GM21529 (cell line): ENCODE measurements around the gene TOMM20.
"Not testable (repeated sequence)": the region's sequence is repeated elsewhere in the genome, so short reads cannot be mapped to it uniquely, and the experiment has no call there.

ENCODE experiments used
- ATAC-seq: cut with Tn5 transposase; IDR thresholded peaks from one replicate; pipeline ENCODE4 v1.9.1; 2021; ENCODE audit not compliant: unreplicated experiment

Gene TOMM20

GRCh38 chr1:235102993-235103411 lies 25.6 kb downstream of the TOMM20 start:
- ATAC-seq: no peak

- no peak for ATAC-seq
Observed at GRCh38 chr1:235102259-235102582, 26.4 kb downstream of the TOMM20 start.

GRCh38 chr1:235101558-235102258 lies 26.9 kb downstream of the TOMM20 start:
- ATAC-seq: no peak

- no peak for ATAC-seq
Observed at GRCh38 chr1:235100194-235100772, 28.4 kb downstream of the TOMM20 start.

- no peak for ATAC-seq
Observed at GRCh38 chr1:235098991-235099390, 29.6 kb downstream of the TOMM20 start.

GRCh38 chr1:235098547-235098946 lies 30.1 kb downstream of the TOMM20 start:
- ATAC-seq: no peak

GRCh38 chr1:235097501-235097900 lies 31.1 kb downstream of the TOMM20 start:
- not testable (repeated sequence) for ATAC-seq

- no peak for ATAC-seq
Observed at GRCh38 chr1:235095938-235096562, 32.6 kb downstream of the TOMM20 start.

- ATAC-seq: no peak
Observed at GRCh38 chr1:235093696-235094592, 34.7 kb downstream of the TOMM20 start.

GRCh38 chr1:235093013-235093695 lies 35.5 kb downstream of the TOMM20 start:
- ATAC-seq: no peak

GRCh38 chr1:235092415-235092814 lies 36.2 kb downstream of the TOMM20 start:
- ATAC-seq: not testable (repeated sequence)

GRCh38 chr1:235092045-235092406 lies 36.6 kb downstream of the TOMM20 start:
- ATAC-seq: not testable (repeated sequence)

GRCh38 chr1:235091319-235092044 lies 37.2 kb downstream of the TOMM20 start:
- ATAC-seq: not testable (repeated sequence)

GRCh38 chr1:235090406-235091069 lies 38.1 kb downstream of the TOMM20 start:
- no peak for ATAC-seq

- ATAC-seq: no peak
Observed at GRCh38 chr1:235088907-235089306, 39.7 kb downstream of the TOMM20 start.

GRCh38 chr1:235088430-235088829 lies 40.2 kb downstream of the TOMM20 start:
- ATAC-seq: no peak

- ATAC-seq: no peak
Observed at GRCh38 chr1:235087906-235088305, 40.7 kb downstream of the TOMM20 start.

- not testable (repeated sequence) for ATAC-seq
Observed at GRCh38 chr1:235085411-235086117, 43.1 kb downstream of the TOMM20 start.

- ATAC-seq: not testable (repeated sequence)
Observed at GRCh38 chr1:235080788-235081187, 47.8 kb downstream of the TOMM20 start.
